ENCODE results near the gene BTD. TPM values are rescaled to one million over a fixed set of nuclear protein-coding genes. Genes with fewer than 3 reads are reported as not detected.
A peak's percentile ranks its signal among the peaks of the same experiment; 100 is the strongest.

BTD gene, protein sequence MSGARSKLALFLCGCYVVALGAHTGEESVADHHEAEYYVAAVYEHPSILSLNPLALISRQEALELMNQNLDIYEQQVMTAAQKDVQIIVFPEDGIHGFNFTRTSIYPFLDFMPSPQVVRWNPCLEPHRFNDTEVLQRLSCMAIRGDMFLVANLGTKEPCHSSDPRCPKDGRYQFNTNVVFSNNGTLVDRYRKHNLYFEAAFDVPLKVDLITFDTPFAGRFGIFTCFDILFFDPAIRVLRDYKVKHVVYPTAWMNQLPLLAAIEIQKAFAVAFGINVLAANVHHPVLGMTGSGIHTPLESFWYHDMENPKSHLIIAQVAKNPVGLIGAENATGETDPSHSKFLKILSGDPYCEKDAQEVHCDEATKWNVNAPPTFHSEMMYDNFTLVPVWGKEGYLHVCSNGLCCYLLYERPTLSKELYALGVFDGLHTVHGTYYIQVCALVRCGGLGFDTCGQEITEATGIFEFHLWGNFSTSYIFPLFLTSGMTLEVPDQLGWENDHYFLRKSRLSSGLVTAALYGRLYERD
- polyA plus RNA-seq (2012; ENCODE audit: missing spikeins): 2.7 TPM

DNA sequence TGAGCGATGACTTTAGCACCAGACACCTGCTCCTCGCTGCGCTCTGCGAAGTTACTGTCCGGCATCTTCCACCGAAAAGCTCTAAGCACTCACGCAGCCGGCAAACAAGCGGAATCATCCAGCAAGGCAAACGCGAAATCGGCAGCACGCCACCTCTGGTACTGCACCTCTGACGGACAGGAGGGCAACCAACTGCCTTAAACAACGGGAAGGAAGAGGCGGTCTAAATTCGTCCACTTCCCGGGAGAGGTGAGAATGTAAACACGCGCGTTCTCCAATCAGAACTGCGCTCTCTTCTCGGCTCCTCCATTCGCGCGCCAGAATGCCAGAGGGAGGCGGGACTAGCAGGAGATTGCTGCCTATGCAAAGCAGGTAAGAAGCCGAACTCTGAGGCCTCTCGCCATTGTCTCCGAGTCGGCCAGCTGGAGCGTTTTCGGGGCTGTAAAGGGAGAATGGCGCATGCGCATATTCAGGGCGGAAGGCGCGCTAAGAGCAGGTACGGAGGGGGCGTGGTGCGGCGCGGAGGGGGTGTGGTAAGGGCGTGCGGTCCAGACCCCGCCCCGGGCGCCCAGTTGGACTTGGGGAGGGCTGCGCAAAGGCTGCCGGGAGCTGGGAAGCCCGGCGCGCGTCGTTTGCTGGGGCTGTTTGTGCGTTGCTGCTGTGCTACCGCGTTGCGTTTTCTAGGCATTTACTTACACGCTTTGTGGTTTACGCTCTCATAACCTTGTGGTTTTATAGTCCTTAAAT is at the start of gene BTD, which contains the start of gene HACL1:
Gene BTD (plus strand): TSS at position 347 of the 747 bp plus-strand sequence. CDS start 33,695 bp downstream, outside the sequence.
Gene HACL1 (minus strand): TSS at position 171 of the 747 bp plus-strand sequence. CDS start 106 bp downstream, at position 65.
- peak; percentile 90 for TF ChIP-seq POLR2AphosphoS5 (IDR thresholded peaks at IDR 0.05; ENCODE audit: low read depth, low read length)
- peak; percentile 87 for TF ChIP-seq POLR2A (IDR thresholded peaks at IDR 0.05; ENCODE audit: low read depth, low read length)
- no peak; the same call in 1 of the 2 replicates for TF ChIP-seq TAF1 (IDR thresholded peaks at IDR 0.05; ENCODE audit: borderline replicate concordance, low read depth, low read length)
- DNase-seq (ENCODE audit: insufficient read length): peak; percentile 69
- FAIRE-seq: peak; percentile 96

DNA sequence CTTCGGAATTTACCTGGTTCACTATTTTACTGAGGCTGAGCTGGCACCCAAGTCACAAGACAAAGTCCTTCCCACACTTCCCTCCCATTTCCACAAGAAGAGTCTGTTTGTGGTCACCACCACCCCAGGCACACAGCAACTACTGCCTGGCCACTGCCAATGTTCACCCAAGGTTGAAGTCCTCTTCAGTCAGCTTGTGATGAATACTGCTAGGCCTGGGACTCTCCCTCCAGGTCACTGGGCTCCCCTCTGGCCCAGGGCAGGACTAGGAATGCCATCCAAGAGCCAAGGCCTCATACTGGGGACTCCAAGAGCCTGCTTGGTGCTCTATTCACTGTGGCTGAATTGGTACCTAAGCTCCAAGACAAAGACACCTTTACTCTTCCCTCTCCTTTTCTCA is 49.6 kb upstream of the BTD start:
- no peak for FAIRE-seq

GRCh38 chr3:15553749-15554148 is 47.8 kb upstream of the BTD start:
- FAIRE-seq (no peak), DNase-seq (ENCODE audit: insufficient read length) (no peak)
- TF ChIP-seq POLR2AphosphoS5 (IDR thresholded peaks at IDR 0.05; ENCODE audit: low read depth, low read length) (no peak), TAF1 (IDR thresholded peaks at IDR 0.05; ENCODE audit: borderline replicate concordance, low read depth, low read length) (no peak), POLR2A (IDR thresholded peaks at IDR 0.05; ENCODE audit: low read depth, low read length) (no peak)

More for the DNA sequence above, 49.6 kb upstream of the BTD start:
- no peak for TF ChIP-seq TAF1 (IDR thresholded peaks at IDR 0.05; ENCODE audit: borderline replicate concordance, low read depth, low read length)
- no peak for TF ChIP-seq POLR2A (IDR thresholded peaks at IDR 0.05; ENCODE audit: low read depth, low read length)
- TF ChIP-seq POLR2AphosphoS5 (IDR thresholded peaks at IDR 0.05; ENCODE audit: low read depth, low read length): no peak
- DNase-seq (ENCODE audit: insufficient read length): no peak

- FAIRE-seq: peak; percentile 89
- TF ChIP-seq TAF1 (IDR thresholded peaks at IDR 0.05; ENCODE audit: borderline replicate concordance, low read depth, low read length): no peak
- no peak for TF ChIP-seq POLR2A (IDR thresholded peaks at IDR 0.05; ENCODE audit: low read depth, low read length)
- TF ChIP-seq POLR2AphosphoS5 (IDR thresholded peaks at IDR 0.05; ENCODE audit: low read depth, low read length): no peak
- no peak for DNase-seq (ENCODE audit: insufficient read length)
Measured at GRCh38 chr3:15556512-15556911, 45.0 kb upstream of the BTD start.

- no peak for DNase-seq (ENCODE audit: insufficient read length)
- no peak for TF ChIP-seq POLR2A (IDR thresholded peaks at IDR 0.05; ENCODE audit: low read depth, low read length)
- TF ChIP-seq POLR2AphosphoS5 (IDR thresholded peaks at IDR 0.05; ENCODE audit: low read depth, low read length): no peak
- no peak for TF ChIP-seq TAF1 (IDR thresholded peaks at IDR 0.05; ENCODE audit: borderline replicate concordance, low read depth, low read length)
- peak; percentile 81 for FAIRE-seq
Measured at GRCh38 chr3:15557511-15557946, 44.0 kb upstream of the BTD start.

DNA sequence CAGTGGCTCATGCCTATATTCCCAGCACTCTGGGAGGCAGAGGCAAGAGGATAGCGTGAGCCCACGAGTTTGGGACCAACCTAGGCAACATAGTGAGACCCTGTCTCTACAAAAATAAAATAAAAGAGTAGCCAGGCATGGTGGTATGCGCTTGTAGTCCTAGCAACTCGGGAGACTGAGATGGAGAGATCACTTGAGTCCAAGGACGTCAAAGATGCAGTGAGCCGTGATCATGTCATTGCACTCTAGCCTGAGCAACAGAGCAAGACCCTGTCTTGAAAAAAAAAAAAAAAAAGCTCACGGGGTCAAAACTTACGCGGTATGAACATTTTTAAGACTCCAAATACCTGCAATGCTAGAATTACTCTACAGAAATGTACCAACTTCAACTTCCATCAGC is 43.0 kb upstream of the BTD start:
- DNase-seq (ENCODE audit: insufficient read length) (no peak), FAIRE-seq (no peak)
- TF ChIP-seq TAF1 (IDR thresholded peaks at IDR 0.05; ENCODE audit: borderline replicate concordance, low read depth, low read length) (no peak), POLR2A (IDR thresholded peaks at IDR 0.05; ENCODE audit: low read depth, low read length) (no peak), POLR2AphosphoS5 (IDR thresholded peaks at IDR 0.05; ENCODE audit: low read depth, low read length) (no peak)

- TF ChIP-seq TAF1 (IDR thresholded peaks at IDR 0.05; ENCODE audit: borderline replicate concordance, low read depth, low read length) (no peak), POLR2A (IDR thresholded peaks at IDR 0.05; ENCODE audit: low read depth, low read length) (no peak), POLR2AphosphoS5 (IDR thresholded peaks at IDR 0.05; ENCODE audit: low read depth, low read length) (no peak)
- DNase-seq (ENCODE audit: insufficient read length) (no peak), FAIRE-seq (no peak)
Measured at GRCh38 chr3:15562560-15562959, 39.0 kb upstream of the BTD start.

- no peak for FAIRE-seq
- no peak for TF ChIP-seq POLR2A (IDR thresholded peaks at IDR 0.05; ENCODE audit: low read depth, low read length)
- TF ChIP-seq POLR2AphosphoS5 (IDR thresholded peaks at IDR 0.05; ENCODE audit: low read depth, low read length): no peak
- no peak for TF ChIP-seq TAF1 (IDR thresholded peaks at IDR 0.05; ENCODE audit: borderline replicate concordance, low read depth, low read length)
- DNase-seq (ENCODE audit: insufficient read length): no peak
Measured at GRCh38 chr3:15563190-15563589, 38.4 kb upstream of the BTD start.

- FAIRE-seq: no peak
- TF ChIP-seq POLR2A (IDR thresholded peaks at IDR 0.05; ENCODE audit: low read depth, low read length) (no peak), TAF1 (IDR thresholded peaks at IDR 0.05; ENCODE audit: borderline replicate concordance, low read depth, low read length) (no peak), POLR2AphosphoS5 (IDR thresholded peaks at IDR 0.05; ENCODE audit: low read depth, low read length) (no peak)
- DNase-seq (ENCODE audit: insufficient read length): no peak
Measured at GRCh38 chr3:15572138-15572537, 29.4 kb upstream of the BTD start.

DNA sequence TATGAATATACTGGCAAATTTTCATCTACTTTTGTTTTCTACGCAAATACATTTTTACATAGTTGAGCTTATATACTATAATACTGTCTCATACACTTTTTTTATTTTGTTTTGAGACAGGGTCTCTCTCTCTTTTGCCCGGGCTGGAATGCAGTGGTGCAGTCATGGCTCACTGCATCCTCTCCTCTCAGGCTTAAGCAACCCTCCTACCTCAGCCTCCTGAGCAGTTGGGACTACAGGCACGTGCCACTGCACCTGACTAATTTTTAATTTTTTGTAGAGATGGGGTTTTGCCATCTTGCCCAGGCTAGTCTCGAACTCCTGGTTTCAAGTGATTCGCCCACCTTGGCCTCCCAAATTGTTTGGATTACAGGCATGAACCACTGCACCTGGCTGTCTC is 26.1 kb upstream of the BTD start:
- FAIRE-seq: no peak
- TF ChIP-seq POLR2A (IDR thresholded peaks at IDR 0.05; ENCODE audit: low read depth, low read length): no peak
- TF ChIP-seq POLR2AphosphoS5 (IDR thresholded peaks at IDR 0.05; ENCODE audit: low read depth, low read length): no peak
- TF ChIP-seq TAF1 (IDR thresholded peaks at IDR 0.05; ENCODE audit: borderline replicate concordance, low read depth, low read length): no peak

GRCh38 chr3:15576475-15576874 is 25.1 kb upstream of the BTD start:
- DNase-seq (ENCODE audit: insufficient read length) (no peak), FAIRE-seq (no peak)
- no peak for TF ChIP-seq TAF1 (IDR thresholded peaks at IDR 0.05; ENCODE audit: borderline replicate concordance, low read depth, low read length)
- no peak for TF ChIP-seq POLR2A (IDR thresholded peaks at IDR 0.05; ENCODE audit: low read depth, low read length)
- no peak for TF ChIP-seq POLR2AphosphoS5 (IDR thresholded peaks at IDR 0.05; ENCODE audit: low read depth, low read length)

More for the DNA sequence above, 26.1 kb upstream of the BTD start:
- DNase-seq (ENCODE audit: insufficient read length): no peak

Data from GM12892 (cell line).